Prostate gland (tissue), 2 donors: Measurements from ENCODE around the gene CENPK. TPM values are rescaled to one million over a fixed set of nuclear protein-coding genes. Genes with fewer than 3 reads are reported as not detected.

ENCODE experiments used
- DNase-seq: peaks from one replicate; pipeline ENCODE4 v3.0.0-alpha.2; 2019; ENCODE audit warnings: low spot score
- H3K27ac ChIP-seq, 2 donors: fragments of 200-600 bp; sonication (generic); 2 replicates each; pipeline ENCODE4 v1.5.1; 2017 to 2019
- H3K27me3 ChIP-seq: fragments of 200-600 bp; sonication (generic); replicated peaks from 2 replicates; pipeline ENCODE4 v1.5.1; 2019; ENCODE audit not compliant: insufficient read depth
- H3K36me3 ChIP-seq, 2 donors: fragments of 200-600 bp; sonication (generic); 1 replicate in 1 of 2; 2 replicates in 1 of 2; pipeline versions ENCODE4 v1.5.1 to v1.8.1; 2017 to 2019
- H3K4me1 ChIP-seq: fragments of 200-600 bp; sonication (generic); replicated peaks from 2 replicates; pipeline ENCODE4 v1.5.1; 2019
- H3K4me3 ChIP-seq, 2 donors: fragments of 200-600 bp; sonication (generic); 2 replicates each; pipeline ENCODE4 v1.5.1; 2017 to 2019
- H3K9me3 ChIP-seq: fragments of 200-600 bp; sonication (generic); 2 replicates; pipeline ENCODE4 v1.5.1; 2017
- POLR2A ChIP-seq: fragments of 450-650 bp; IDR thresholded peaks from one replicate; pipeline ENCODE4 v1.6.1; 2016; ENCODE audit warnings: antibody characterized with exemption, mild to moderate bottlenecking
- POLR2AphosphoS5 ChIP-seq: sonication (generic); formaldehyde crosslinking; IDR thresholded peaks from one replicate; pipeline ENCODE4 v1.6.1; 2017; ENCODE audit warnings: antibody characterized with exemption
- WGBS: methylation state at CpG from one replicate; pipeline ENCODE4 v1.1.5; 2018; 5-methylcytosine and 5-hydroxymethylcytosine counted together
- intact Hi-C: fragments of 100-400 bp; cut with DNase I; formaldehyde crosslinking; loops from one replicate; pipeline ENCODE4 v1.14.2; 2022
- total RNA-seq, 2 donors: library from RNA; depleted of rRNA; stranded (reverse); fragments of >200 nt; gene quantifications; one replicate each; pipeline ENCODE4 v1.1.0, GENCODE V29; 2016
- TF ChIP-seq, protein P1 (sequence below), 4 experiments: fragments of 200-600 bp in 2 of 4; fragments of 450-650 bp in 2 of 4; sonication (generic) in 2 of 4; IDR thresholded peaks; 1 replicate in 3 of 4; 2 replicates in 1 of 4; pipeline ENCODE4 v1.5.1; 2016 to 2019; ENCODE audit warnings: antibody characterized with exemption in 4 of 4, mild to moderate bottlenecking in 2 of 4, moderate library complexity in 2 of 4

The CENPK gene
- total RNA-seq, 2 donors from 2014 or later: 2.1 to 4.9 TPM

- H3K27ac ChIP-seq: no peak overlapping the region
- no peak for TF ChIP-seq POLR2A
- no peak for TF ChIP-seq POLR2AphosphoS5
- TF ChIP-seq, protein P1, sequence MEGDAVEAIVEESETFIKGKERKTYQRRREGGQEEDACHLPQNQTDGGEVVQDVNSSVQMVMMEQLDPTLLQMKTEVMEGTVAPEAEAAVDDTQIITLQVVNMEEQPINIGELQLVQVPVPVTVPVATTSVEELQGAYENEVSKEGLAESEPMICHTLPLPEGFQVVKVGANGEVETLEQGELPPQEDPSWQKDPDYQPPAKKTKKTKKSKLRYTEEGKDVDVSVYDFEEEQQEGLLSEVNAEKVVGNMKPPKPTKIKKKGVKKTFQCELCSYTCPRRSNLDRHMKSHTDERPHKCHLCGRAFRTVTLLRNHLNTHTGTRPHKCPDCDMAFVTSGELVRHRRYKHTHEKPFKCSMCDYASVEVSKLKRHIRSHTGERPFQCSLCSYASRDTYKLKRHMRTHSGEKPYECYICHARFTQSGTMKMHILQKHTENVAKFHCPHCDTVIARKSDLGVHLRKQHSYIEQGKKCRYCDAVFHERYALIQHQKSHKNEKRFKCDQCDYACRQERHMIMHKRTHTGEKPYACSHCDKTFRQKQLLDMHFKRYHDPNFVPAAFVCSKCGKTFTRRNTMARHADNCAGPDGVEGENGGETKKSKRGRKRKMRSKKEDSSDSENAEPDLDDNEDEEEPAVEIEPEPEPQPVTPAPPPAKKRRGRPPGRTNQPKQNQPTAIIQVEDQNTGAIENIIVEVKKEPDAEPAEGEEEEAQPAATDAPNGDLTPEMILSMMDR (IDR thresholded peaks at IDR 0.05): no peak
- H3K9me3 ChIP-seq: no peaks in the 10 kb centered on the region
- no peaks in the 10 kb centered on the region for H3K36me3 ChIP-seq
- no peaks in the 10 kb centered on the region for H3K4me1 ChIP-seq
- no peak for DNase-seq
- intact Hi-C loops: no loop called here
- no peaks in the 10 kb centered on the region for H3K27me3 ChIP-seq
- no peak overlapping the region for H3K4me3 ChIP-seq
- 94% methylated on average over 2 of the region's 2 CpGs for WGBS
These were observed 6.8 kb downstream of the CENPK start for GRCh38 chr5:65556181-65556580.

DNA sequence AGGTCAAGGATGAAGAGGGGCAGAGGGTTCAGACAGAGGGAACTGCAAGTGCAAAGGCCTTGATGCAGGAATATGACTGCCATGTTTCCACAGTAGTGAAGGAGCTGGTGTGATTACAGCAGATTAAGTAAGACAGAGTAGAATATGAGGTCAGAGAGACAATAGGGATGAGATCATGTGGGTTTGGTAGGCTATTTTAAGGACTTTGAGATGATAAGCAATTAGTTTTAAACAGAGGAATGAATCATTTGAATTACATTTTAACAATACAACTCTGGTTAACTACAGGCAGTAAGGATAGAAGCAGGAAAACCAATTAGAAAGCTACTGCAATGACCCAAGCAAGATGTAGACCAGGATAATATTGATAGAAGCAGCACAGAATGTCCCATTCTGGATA is 7.7 kb downstream of the CENPK start:
- intact Hi-C loops: no loop called here
- Histone ChIP-seq H3K9me3 (no peaks in the 10 kb centered on the region), H3K36me3 (no peaks in the 10 kb centered on the region), H3K27ac (no peak overlapping the region), H3K27me3 (no peaks in the 10 kb centered on the region), H3K4me3 (no peak overlapping the region), H3K4me1 (no peaks in the 10 kb centered on the region)
- no peak for DNase-seq
- TF ChIP-seq, protein P1 (IDR thresholded peaks at IDR 0.05): no peak
- TF ChIP-seq POLR2AphosphoS5 (no peak), POLR2A (no peak)

DNA sequence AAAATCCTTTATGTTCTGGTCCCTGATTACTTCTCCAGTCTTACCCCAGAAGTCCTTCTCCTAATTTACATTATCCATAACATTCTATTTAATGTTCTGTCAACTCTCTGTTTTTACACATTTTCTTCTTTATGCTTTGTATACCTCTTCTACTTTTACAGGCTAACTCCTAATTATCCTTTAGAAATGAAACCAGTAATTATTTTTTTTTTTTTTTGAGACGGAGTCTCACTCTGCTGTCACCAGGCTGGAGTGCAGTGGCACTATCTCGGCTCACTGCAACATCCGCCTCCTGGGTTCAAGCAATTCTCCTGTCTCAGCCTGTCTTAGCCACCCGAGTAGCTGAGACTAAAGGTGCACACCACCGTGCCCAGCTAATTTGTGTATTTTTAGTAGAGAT is 9.0 kb downstream of the CENPK start:
- 84% methylated on average over 5 of the region's 5 CpGs for WGBS
- Histone ChIP-seq H3K36me3 (no peaks in the 10 kb centered on the region), H3K27ac (no peak overlapping the region), H3K27me3 (no peaks in the 10 kb centered on the region), H3K4me3 (no peak overlapping the region), H3K9me3 (no peaks in the 10 kb centered on the region), H3K4me1 (no peaks in the 10 kb centered on the region)
- no peak for DNase-seq
- TF ChIP-seq POLR2A (no peak), POLR2AphosphoS5 (no peak)
- TF ChIP-seq, protein P1 (IDR thresholded peaks at IDR 0.05): no peak
- intact Hi-C loops: no loop called here

- Histone ChIP-seq H3K4me3 (no peak overlapping the region), H3K4me1 (no peaks in the 10 kb centered on the region), H3K9me3 (no peaks in the 10 kb centered on the region), H3K27me3 (no peaks in the 10 kb centered on the region), H3K36me3 (no peaks in the 10 kb centered on the region), H3K27ac (no peak overlapping the region)
- intact Hi-C loops: no loop called here
- no peak for TF ChIP-seq POLR2A
- TF ChIP-seq, protein P1 (IDR thresholded peaks at IDR 0.05): no peak
- TF ChIP-seq POLR2AphosphoS5: no peak
- WGBS: 92% methylated on average over 7 of the region's 7 CpGs
- DNase-seq: no peak
These were observed 14.7 kb downstream of the CENPK start for GRCh38 chr5:65548281-65548680.

DNA sequence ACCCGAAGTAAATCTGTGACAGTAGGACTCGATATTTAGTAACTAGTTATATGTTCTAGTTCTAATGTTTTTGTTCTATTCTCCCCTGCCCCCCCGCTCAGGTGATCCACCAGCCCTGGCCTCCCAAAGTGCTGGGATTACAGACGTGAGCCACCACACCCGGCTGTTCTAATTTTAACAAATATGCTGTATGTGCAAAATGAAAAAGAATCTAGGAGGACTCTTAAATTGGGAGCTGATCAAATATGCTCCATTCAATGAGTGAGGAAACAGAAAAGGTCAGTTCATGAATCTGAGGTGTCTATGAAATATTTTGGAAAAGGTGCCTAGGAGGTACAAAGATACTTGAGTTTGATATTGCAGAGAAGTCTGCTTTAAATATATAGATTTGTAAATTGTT is 16.8 kb downstream of the CENPK start:
- Histone ChIP-seq H3K27ac (no peak overlapping the region), H3K27me3 (no peaks in the 10 kb centered on the region), H3K36me3 (no peaks in the 10 kb centered on the region), H3K9me3 (no peaks in the 10 kb centered on the region), H3K4me3 (no peak overlapping the region), H3K4me1 (no peaks in the 10 kb centered on the region)
- TF ChIP-seq POLR2AphosphoS5: no peak
- TF ChIP-seq POLR2A: no peak
- TF ChIP-seq, protein P1 (IDR thresholded peaks at IDR 0.05): no peak
- 94% methylated on average over 5 of the region's 5 CpGs for WGBS
- DNase-seq: no peak
- intact Hi-C loops: no loop called here
